Stomach (tissue), 9 donors: ENCODE results near the gene CARD8. TPM values are rescaled to one million over a fixed set of nuclear protein-coding genes. Genes with fewer than 3 reads are reported as not detected.
"Not testable (repeated sequence)": the region's sequence is repeated elsewhere in the genome, so short reads cannot be mapped to it uniquely, and the experiment has no call there.

Experiments
- DNase-seq, 2 donors: peaks; one replicate each; pipeline versions ENCODE4 v3.0.0 to v3.0.0-alpha.2; 2013 to 2019
- H3K27ac ChIP-seq, 5 donors: fragments of 200-600 bp in 4 of 5; sonication (generic) in 4 of 5; one replicate each; pipeline ENCODE4 v1.5.1; 2013 to 2019; ENCODE audit warnings: mild to moderate bottlenecking in 1 of 5, moderate library complexity in 1 of 5
- H3K27me3 ChIP-seq, 3 donors: fragments of 200-600 bp; sonication (generic); one replicate each; pipeline ENCODE4 v1.5.1; 2017 to 2019; ENCODE audit warnings: mixed run types in 1 of 3
- H3K36me3 ChIP-seq, 4 donors: fragments of 200-600 bp; sonication (generic); 1 replicate in 3 of 4; 2 replicates in 1 of 4; pipeline ENCODE4 v1.5.1; 2016 to 2019
- H3K4me1 ChIP-seq, 4 donors: fragments of 200-600 bp; sonication (generic); one replicate each; pipeline ENCODE4 v1.5.1; 2016 to 2019
- H3K4me3 ChIP-seq, 4 donors: fragments of 200-600 bp; sonication (generic) in 3 of 4; one replicate each; pipeline ENCODE4 v1.5.1; 2016 to 2019; ENCODE audit warnings: mild to moderate bottlenecking in 1 of 4
- H3K9me3 ChIP-seq, 4 donors: fragments of 200-600 bp; sonication (generic); one replicate each; pipeline ENCODE4 v1.5.1; 2016 to 2019
- CTCF ChIP-seq, 7 experiments: fragments of 450-650 bp in 4 of 7; fragments of 200-600 bp in 3 of 7; sonication (generic) in 3 of 7; IDR thresholded peaks; one replicate each; pipeline ENCODE4 v1.5.1; 2016 to 2019; ENCODE audit warnings: antibody characterized with exemption in 7 of 7, control low read depth in 2 of 7, mild to moderate bottlenecking in 1 of 7
- EP300 ChIP-seq: sonication (generic); formaldehyde crosslinking; IDR thresholded peaks from one replicate; pipeline ENCODE4 v1.6.1; 2017; ENCODE audit warnings: antibody characterized with exemption
- POLR2A ChIP-seq, 4 donors: fragments of 450-650 bp; IDR thresholded peaks; one replicate each; pipeline ENCODE4 v1.6.1; 2016; ENCODE audit warnings: antibody characterized with exemption in 4 of 4, control low read depth in 2 of 4, mild to moderate bottlenecking in 1 of 4, moderate library complexity in 1 of 4
- POLR2AphosphoS5 ChIP-seq, 3 donors: sonication (generic); formaldehyde crosslinking; IDR thresholded peaks; one replicate each; pipeline ENCODE4 v1.6.1; 2016; ENCODE audit warnings: antibody characterized with exemption in 3 of 3
- WGBS, 5 donors: extraction: QIAGEN DNeasy Blood & Tissue Kit in 3 of 5; methylation state at CpG; one replicate each; pipeline versions ENCODE4 v1.1.5 to v1.1.7; 2013 to 2018; 5-methylcytosine and 5-hydroxymethylcytosine counted together
- intact Hi-C: fragments of 100-400 bp; cut with DNase I; formaldehyde crosslinking; loops from one replicate; pipeline ENCODE4 v1.15.1; 2023; ENCODE audit warnings: low total_unique reads
- polyA plus RNA-seq, 3 donors: library from polyadenylated mRNA; stranded (reverse); fragments of 200-250 nt; gene quantifications; one replicate each; pipeline ENCODE4 v1.2.3, GENCODE V29; 2013
- total RNA-seq, 5 donors: library from RNA; depleted of rRNA; stranded (reverse); fragments of >200 nt; gene quantifications; one replicate each; pipeline versions ENCODE4 v1.1.0 to v1.2.3, GENCODE V29; 2014 to 2016
- donor health status: healthy with polysubstance abuse.
- donor health status: Bipolar disorder and iron deficiency.
- donor health status: healthy.

Gene CARD8
- total and polyA plus RNA-seq, 8 donors = 5.2 to 63.6 (median 25.8) TPM

- Histone ChIP-seq H3K27me3 (peaks cover 0 to 42% (median 10%) of the 10 kb centered on the region in 3 donors), H3K4me1 (peaks cover 7 to 16% (median 13%) of the 10 kb centered on the region in 4 donors), H3K9me3 (no peaks in the 10 kb centered on the region), H3K36me3 (no peaks in the 10 kb centered on the region), H3K27ac (no peak overlapping the region), H3K4me3 (no peak overlapping the region)
- intact Hi-C loops = no loop called here
- no peak for DNase-seq
- no peak for TF ChIP-seq POLR2A (IDR thresholded peaks at IDR 0.05)
- TF ChIP-seq CTCF (IDR thresholded peaks at IDR 0.05) = no peak
- WGBS, 5 donors = 75 to 92% (median 81%) methylated on average over 4 of the region's 4 CpGs
These were observed 37.1 kb upstream of the CARD8 start for GRCh38 chr19:48292798-48293197.

GRCh38 chr19:48291489-48291815 lies 35.7 kb upstream of the CARD8 start:
- H3K9me3 ChIP-seq, H3K27ac ChIP-seq, H3K36me3 ChIP-seq, intact Hi-C loops, DNase-seq: not testable (repeated sequence)
- WGBS, 5 donors = 31 to 36% (median 33%) methylated on average over 11 of the region's 11 CpGs
- Histone ChIP-seq H3K27me3 (peaks cover 0 to 33% (median 10%) of the 10 kb centered on the region in 3 donors), H3K4me1 (peaks cover 7 to 16% (median 13%) of the 10 kb centered on the region in 4 donors), H3K4me3 (peak overlapping the region in 2 of 4 donors; percentile 49 to 51)

- peaks cover 0 to 11% (median 0%) of the 10 kb centered on the region in 4 donors for H3K36me3 ChIP-seq
- WGBS, 5 donors = 1 to 3% (median 2%) methylated on average over 41 to 45 of the region's 45 CpGs
- peak in 1 of 3 donors; percentile 55 for TF ChIP-seq POLR2AphosphoS5 (IDR thresholded peaks at IDR 0.05)
- TF ChIP-seq EP300 = no peak
- peak in 6 of 7 experiments; percentile 46 to 98 (median 96) for TF ChIP-seq CTCF (IDR thresholded peaks at IDR 0.05)
- H3K4me3 ChIP-seq = peak overlapping the region; percentile 38 to 51 (median 44)
- peak; percentile 81 to 92 for DNase-seq
- H3K27ac ChIP-seq = peak overlapping the region in 3 of 5 donors; percentile 29 to 61 (median 44)
- H3K27me3 ChIP-seq = peaks cover 0 to 33% (median 10%) of the 10 kb centered on the region in 3 donors
- H3K9me3 ChIP-seq = peaks cover 0 to 12% (median 11%) of the 10 kb centered on the region in 4 donors
- intact Hi-C loops = no loop called here
- peaks cover 7 to 16% (median 13%) of the 10 kb centered on the region in 4 donors for H3K4me1 ChIP-seq
These were observed 35.2 kb upstream of the CARD8 start for GRCh38 chr19:48290771-48291488.

GRCh38 chr19:48290401-48290770 lies 34.7 kb upstream of the CARD8 start:
- Histone ChIP-seq H3K36me3 (peaks cover 0 to 15% (median 0%) of the 10 kb centered on the region in 4 donors), H3K4me1 (peaks cover 7 to 16% (median 13%) of the 10 kb centered on the region in 4 donors), H3K27ac (peak overlapping the region in 1 of 5 donors; percentile 61), H3K9me3 (peaks cover 0 to 14% (median 12%) of the 10 kb centered on the region in 4 donors), H3K4me3 (peak overlapping the region; percentile 38 to 51 (median 44)), H3K27me3 (peaks cover 0 to 30% (median 10%) of the 10 kb centered on the region in 3 donors)
- DNase-seq = peak in 1 of 2 donors; percentile 65
- WGBS, 5 donors = 4 to 17% (median 10%) methylated on average over 8 to 10 of the region's 10 CpGs
- intact Hi-C loops = no loop called here
- no peak for TF ChIP-seq EP300
- no peak for TF ChIP-seq CTCF (IDR thresholded peaks at IDR 0.05)
- TF ChIP-seq POLR2AphosphoS5 (IDR thresholded peaks at IDR 0.05) = no peak
- TF ChIP-seq POLR2A (IDR thresholded peaks at IDR 0.05) = no peak

GRCh38 chr19:48287748-48288147 lies 32.0 kb upstream of the CARD8 start:
- Histone ChIP-seq H3K4me1 (peaks cover 7 to 16% (median 13%) of the 10 kb centered on the region in 4 donors), H3K27me3 (peaks cover 0 to 12% (median 10%) of the 10 kb centered on the region in 3 donors), H3K36me3 (peaks cover 0 to 24% (median 0%) of the 10 kb centered on the region in 4 donors), H3K27ac (no peak overlapping the region), H3K4me3 (no peak overlapping the region), H3K9me3 (peaks cover 0 to 27% (median 22%) of the 10 kb centered on the region in 4 donors)
- TF ChIP-seq EP300 (no peak), CTCF (IDR thresholded peaks at IDR 0.05) (no peak), POLR2A (IDR thresholded peaks at IDR 0.05) (no peak), POLR2AphosphoS5 (IDR thresholded peaks at IDR 0.05) (no peak)
- intact Hi-C loops = no loop called here
- 73 to 92% (median 80%) methylated on average over 3 of the region's 3 CpGs for WGBS, 5 donors
- DNase-seq = no peak
